Activated naive CD4-positive, alpha-beta T cell treated with anti-CD3 and anti-CD28 coated beads, Interleukin-2, amount 50 U/mL, for 72 hours (primary cell): Measurements from ENCODE around the gene SCIMP. TPM values are rescaled to one million over a fixed set of nuclear protein-coding genes. Genes with fewer than 3 reads are reported as not detected.
"Not testable (repeated sequence)": the region's sequence is repeated elsewhere in the genome, so short reads cannot be mapped to it uniquely, and the experiment has no call there.

Experiments used
- ATAC-seq, 2 donors: fragments of 150-1000 bp; cut with Tn5 transposase; 2 replicates each; pipeline ENCODE4 v1.10.0; 2021; ENCODE audit warnings: mild to moderate bottlenecking in 2 of 2, moderate library complexity in 2 of 2
- DNase-seq, 2 donors: peaks; one replicate each; pipeline ENCODE4 v3.0.0; 2021 to 2022; ENCODE audit warnings: low spot score in 2 of 2
- H3K27ac Mint-ChIP-seq, 2 donors: one replicate each; pipeline ENCODE4 v1.8.0; 2022; ENCODE audit warnings: mild to moderate bottlenecking in 2 of 2, mixed read lengths in 2 of 2
- H3K36me3 Mint-ChIP-seq, 2 donors: one replicate each; pipeline ENCODE4 v1.8.0; 2022; ENCODE audit warnings: mixed read lengths in 2 of 2
- H3K9me3 Mint-ChIP-seq, 2 donors: one replicate each; pipeline ENCODE4 v1.8.0; 2022; ENCODE audit warnings: mixed read lengths in 2 of 2
- total RNA-seq, 2 donors: library from RNA; stranded (reverse); gene quantifications; one replicate each; pipeline ENCODE4 v1.2.3, GENCODE V29; 2022

The SCIMP gene
- total RNA-seq, 2 donors from 2014 or later = 0.14 TPM; not detected in 1

- H3K27ac Mint-ChIP-seq, ATAC-seq, DNase-seq: not testable (repeated sequence)
- peaks cover 15 to 18% of the 10 kb centered on the region in 2 donors for H3K9me3 Mint-ChIP-seq
- peaks cover 20 to 44% of the 10 kb centered on the region in 2 donors for H3K36me3 Mint-ChIP-seq
Observed at GRCh38 chr17:5175027-5175426, 59.6 kb downstream of the SCIMP start.

DNA sequence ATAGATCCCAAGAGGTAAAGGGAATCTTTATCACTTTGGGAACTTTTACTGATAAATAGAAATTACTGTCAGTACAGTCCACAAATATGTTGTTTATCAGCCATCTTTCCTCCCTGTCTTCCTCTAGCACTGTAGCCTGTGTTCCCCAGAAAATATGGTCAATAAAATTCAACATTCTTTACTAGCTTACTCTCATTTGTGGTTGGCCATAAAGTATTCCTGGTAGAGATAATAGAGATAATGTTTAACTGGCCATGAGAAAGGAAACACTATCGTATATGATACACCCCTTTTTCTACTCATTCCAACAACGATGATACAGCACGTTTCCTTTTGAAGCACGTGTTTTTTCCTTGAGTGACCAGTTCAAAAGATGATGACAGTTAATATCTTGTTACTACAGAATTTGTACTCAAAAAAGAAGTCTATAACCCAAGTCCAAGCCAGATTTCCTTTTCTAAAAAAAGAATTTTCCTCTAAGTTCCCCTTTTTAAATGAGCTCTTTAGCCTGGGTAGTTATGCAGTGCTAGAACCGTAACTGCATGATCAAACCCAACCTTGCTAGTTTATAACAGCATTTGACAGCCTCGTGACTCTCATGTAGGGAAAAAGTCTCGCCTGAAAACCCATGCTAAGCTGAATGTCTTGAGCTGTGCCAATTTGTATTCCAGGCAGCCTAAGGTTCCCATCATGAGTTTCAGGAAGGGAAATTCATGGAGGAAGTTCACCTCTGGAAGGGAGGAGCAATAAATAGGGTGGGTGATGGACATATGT is 68.7 kb downstream of the SCIMP start:
- not testable (repeated sequence) for H3K36me3 Mint-ChIP-seq, ATAC-seq, DNase-seq, H3K9me3 Mint-ChIP-seq, H3K27ac Mint-ChIP-seq

GRCh38 chr17:5164436-5164835 is 70.2 kb downstream of the SCIMP start:
- H3K27ac Mint-ChIP-seq = no peak overlapping the region
- ATAC-seq (no peak), DNase-seq (no peak)
- no peaks in the 10 kb centered on the region for H3K9me3 Mint-ChIP-seq
- H3K36me3 Mint-ChIP-seq = no peaks in the 10 kb centered on the region

DNA sequence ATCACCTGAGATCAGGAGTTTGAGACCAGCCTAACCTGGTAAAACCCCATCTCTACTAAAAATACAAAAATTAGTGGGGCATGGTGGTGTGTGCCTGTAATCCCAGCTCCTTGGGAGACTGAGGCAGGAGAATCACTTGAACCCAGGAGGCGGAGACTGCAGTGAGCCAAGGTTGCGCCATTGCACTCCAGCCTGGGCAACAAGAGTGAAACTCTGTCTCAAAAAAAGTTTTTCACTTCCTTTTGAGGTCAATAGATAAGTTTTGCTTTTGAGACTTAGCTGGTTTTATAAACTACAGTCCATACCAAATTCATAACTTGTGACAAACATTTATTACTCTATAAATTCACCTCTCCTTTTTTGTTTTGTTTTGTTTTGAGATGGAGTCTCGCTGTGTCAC is 72.9 kb downstream of the SCIMP start:
- not testable (repeated sequence) for H3K9me3 Mint-ChIP-seq, DNase-seq, H3K27ac Mint-ChIP-seq, ATAC-seq, H3K36me3 Mint-ChIP-seq

DNA sequence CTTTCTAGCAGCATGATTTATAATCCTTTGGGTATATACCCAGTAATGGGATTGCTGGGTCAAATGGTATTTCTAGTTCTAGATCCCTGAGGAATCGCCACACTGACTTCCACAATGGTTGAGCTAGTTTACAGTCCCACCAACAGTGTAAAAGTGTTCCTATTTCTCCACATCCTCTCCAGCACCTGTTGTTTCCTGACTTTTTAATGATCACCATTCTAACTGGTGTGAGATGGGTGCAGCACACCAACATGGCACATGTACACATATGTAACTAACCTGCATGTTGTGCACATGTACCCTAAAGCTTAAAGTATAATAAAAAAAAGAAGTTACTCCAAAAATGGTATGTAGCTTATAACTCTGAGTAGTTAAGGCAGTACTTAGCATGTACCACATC is 74.0 kb downstream of the SCIMP start:
- H3K9me3 Mint-ChIP-seq, ATAC-seq: not testable (repeated sequence)

More for the DNA sequence above, 74.0 kb downstream of the SCIMP start:
- H3K36me3 Mint-ChIP-seq, DNase-seq, H3K27ac Mint-ChIP-seq: not testable (repeated sequence)

Other genes starting within 250 kb of the SCIMP start
- 10 to 100 TPM; 66.2 to 82.3 TPM for gene CAMTA2, start 247.2 kb downstream of the SCIMP start, total RNA-seq
- 1 to 10 TPM in 1 of 2 donors, under 1 TPM in 1; 0.53 to 2.6 TPM for gene INCA1, start 237.3 kb downstream of the SCIMP start, total RNA-seq
- gene KIF1C, start 236.9 kb downstream of the SCIMP start, total RNA-seq = 10 to 100 TPM; 37.9 to 42.4 TPM
- under 1 TPM; 0.20 to 0.23 TPM for gene SLC52A1, start 199.4 kb downstream of the SCIMP start, total RNA-seq
- gene ZFP3, start 156.4 kb downstream of the SCIMP start, total RNA-seq = 1 to 10 TPM in 1 of 2 donors, under 1 TPM in 1; 0.73 to 1.7 TPM
- 10 to 100 TPM; 15.5 to 19.2 TPM for gene ZNF232, start 123.0 kb downstream of the SCIMP start, total RNA-seq
- under 1 TPM in 1 of 2 donors, not detected in 1; 0.18 TPM for gene USP6, start 118.8 kb downstream of the SCIMP start, total RNA-seq
- 1 to 10 TPM; 3.3 to 8.2 TPM for gene ZNF594, start 43.0 kb downstream of the SCIMP start, total RNA-seq
- 10 to 100 TPM; 49.7 to 52.1 TPM for gene RABEP1, start 47.4 kb upstream of the SCIMP start, total RNA-seq
- gene NUP88, start 184.8 kb upstream of the SCIMP start, total RNA-seq = 100 to 1,000 TPM; 121 to 136 TPM
- gene RPAIN, start 185.3 kb upstream of the SCIMP start, total RNA-seq = 10 to 100 TPM; 49.1 to 61.3 TPM
- gene C1QBP, start 204.3 kb upstream of the SCIMP start, total RNA-seq = 100 to 1,000 TPM; 234 to 350 TPM
- 10 to 100 TPM; 15.8 to 32.7 TPM for gene DHX33, start 234.1 kb upstream of the SCIMP start, total RNA-seq